Activated naive CD8-positive, alpha-beta T cell treated with anti-CD3 and anti-CD28 coated beads for 36 hours (primary cell): ENCODE results near the gene MAPRE3. TPM values are rescaled to one million over a fixed set of nuclear protein-coding genes. Genes with fewer than 3 reads are reported as not detected.

Experiments
- DNase-seq: peaks from one replicate; pipeline ENCODE4 v3.0.0; 2021
- H3K27ac Mint-ChIP-seq: one replicate; pipeline ENCODE4 v1.8.0; 2022; ENCODE audit warnings: mild to moderate bottlenecking, moderate library complexity, mixed read lengths
- H3K27me3 Mint-ChIP-seq: one replicate; pipeline ENCODE4 v1.8.0; 2022; ENCODE audit warnings: mild to moderate bottlenecking, mixed read lengths
- H3K36me3 Mint-ChIP-seq: one replicate; pipeline ENCODE4 v1.8.0; 2021; ENCODE audit warnings: mild to moderate bottlenecking, mixed read lengths
- H3K4me1 Mint-ChIP-seq: one replicate; pipeline ENCODE4 v1.8.0; 2021; ENCODE audit warnings: mixed read lengths
- H3K4me3 Mint-ChIP-seq: one replicate; pipeline ENCODE4 v1.8.0; 2022; ENCODE audit warnings: mild to moderate bottlenecking, moderate library complexity, mixed read lengths
- H3K9me3 Mint-ChIP-seq: one replicate; pipeline ENCODE4 v1.8.0; 2022; ENCODE audit warnings: mixed read lengths
- total RNA-seq, 2 experiments: library from RNA; stranded (reverse); gene quantifications; one replicate each; pipeline ENCODE4 v1.2.3, GENCODE V29; 2021

The MAPRE3 gene
- total RNA-seq, 2 experiments from 2014 or later = 2.0 to 2.3 TPM

- Mint-ChIP-seq H3K4me3 (no peak overlapping the region), H3K9me3 (no peaks in the 10 kb centered on the region), H3K36me3 (no peaks in the 10 kb centered on the region), H3K4me1 (peaks cover 1% of the 10 kb centered on the region), H3K27ac (no peak overlapping the region), H3K27me3 (no peaks in the 10 kb centered on the region)
- DNase-seq = no peak
Observed at GRCh38 chr2:26986576-26986975, 16.1 kb downstream of the MAPRE3 start.

GRCh38 chr2:26988058-26988860, 17.8 kb downstream of the MAPRE3 start:
- Mint-ChIP-seq H3K27me3 (no peaks in the 10 kb centered on the region), H3K4me1 (no peaks in the 10 kb centered on the region)

GRCh38 chr2:26989156-26989555, 18.7 kb downstream of the MAPRE3 start:
- Mint-ChIP-seq H3K9me3 (no peaks in the 10 kb centered on the region), H3K36me3 (no peaks in the 10 kb centered on the region), H3K4me3 (no peak overlapping the region), H3K4me1 (no peaks in the 10 kb centered on the region), H3K27ac (no peak overlapping the region), H3K27me3 (no peaks in the 10 kb centered on the region)
- no peak for DNase-seq

More at GRCh38 chr2:26988058-26988860, 17.8 kb downstream of the MAPRE3 start:
- H3K4me3 Mint-ChIP-seq = no peak overlapping the region
- no peak overlapping the region for H3K27ac Mint-ChIP-seq
- no peak for DNase-seq
- H3K36me3 Mint-ChIP-seq = no peaks in the 10 kb centered on the region
- no peaks in the 10 kb centered on the region for H3K9me3 Mint-ChIP-seq

- H3K27ac Mint-ChIP-seq = no peak overlapping the region
- no peaks in the 10 kb centered on the region for H3K36me3 Mint-ChIP-seq
Observed at GRCh38 chr2:26991717-26992116, 21.3 kb downstream of the MAPRE3 start.

GRCh38 chr2:26993768-26994167, 23.3 kb downstream of the MAPRE3 start:
- Mint-ChIP-seq H3K4me3 (no peak overlapping the region), H3K27ac (no peak overlapping the region), H3K9me3 (no peaks in the 10 kb centered on the region), H3K4me1 (no peaks in the 10 kb centered on the region), H3K27me3 (no peaks in the 10 kb centered on the region), H3K36me3 (no peaks in the 10 kb centered on the region)
- no peak for DNase-seq

More at GRCh38 chr2:26991717-26992116, 21.3 kb downstream of the MAPRE3 start:
- DNase-seq = no peak
- H3K9me3 Mint-ChIP-seq = no peaks in the 10 kb centered on the region
- H3K4me1 Mint-ChIP-seq = no peaks in the 10 kb centered on the region
- no peak overlapping the region for H3K4me3 Mint-ChIP-seq
- no peaks in the 10 kb centered on the region for H3K27me3 Mint-ChIP-seq

- H3K27me3 Mint-ChIP-seq = no peaks in the 10 kb centered on the region
- DNase-seq = no peak
- no peak overlapping the region for H3K27ac Mint-ChIP-seq
- H3K36me3 Mint-ChIP-seq = no peaks in the 10 kb centered on the region
- H3K4me1 Mint-ChIP-seq = no peaks in the 10 kb centered on the region
- H3K9me3 Mint-ChIP-seq = no peaks in the 10 kb centered on the region
- no peak overlapping the region for H3K4me3 Mint-ChIP-seq
Observed at GRCh38 chr2:26994983-26995382, 24.5 kb downstream of the MAPRE3 start.

- no peaks in the 10 kb centered on the region for H3K4me1 Mint-ChIP-seq
- H3K27ac Mint-ChIP-seq = no peak overlapping the region
- no peaks in the 10 kb centered on the region for H3K36me3 Mint-ChIP-seq
- no peak overlapping the region for H3K4me3 Mint-ChIP-seq
- H3K9me3 Mint-ChIP-seq = no peaks in the 10 kb centered on the region
- no peak for DNase-seq
- H3K27me3 Mint-ChIP-seq = no peaks in the 10 kb centered on the region
Observed at GRCh38 chr2:26997394-26997793, 27.0 kb downstream of the MAPRE3 start.

GRCh38 chr2:26998323-26998722, 27.9 kb downstream of the MAPRE3 start:
- Mint-ChIP-seq H3K4me1 (no peaks in the 10 kb centered on the region), H3K4me3 (no peak overlapping the region), H3K27ac (no peak overlapping the region), H3K27me3 (no peaks in the 10 kb centered on the region), H3K36me3 (no peaks in the 10 kb centered on the region), H3K9me3 (no peaks in the 10 kb centered on the region)
- DNase-seq = no peak

- Mint-ChIP-seq H3K36me3 (no peaks in the 10 kb centered on the region), H3K4me3 (no peak overlapping the region), H3K27me3 (no peaks in the 10 kb centered on the region), H3K4me1 (no peaks in the 10 kb centered on the region), H3K27ac (no peak overlapping the region), H3K9me3 (no peaks in the 10 kb centered on the region)
- DNase-seq = no peak
Observed at GRCh38 chr2:27000228-27000627, 29.8 kb downstream of the MAPRE3 start.

GRCh38 chr2:27000995-27001394, 30.6 kb downstream of the MAPRE3 start:
- H3K27ac Mint-ChIP-seq = no peak overlapping the region
- no peaks in the 10 kb centered on the region for H3K27me3 Mint-ChIP-seq
- no peaks in the 10 kb centered on the region for H3K4me1 Mint-ChIP-seq
- no peaks in the 10 kb centered on the region for H3K36me3 Mint-ChIP-seq
- H3K4me3 Mint-ChIP-seq = no peak overlapping the region
- no peaks in the 10 kb centered on the region for H3K9me3 Mint-ChIP-seq
- no peak for DNase-seq

GRCh38 chr2:27001950-27002349, 31.5 kb downstream of the MAPRE3 start:
- Mint-ChIP-seq H3K4me1 (no peaks in the 10 kb centered on the region), H3K27ac (no peak overlapping the region), H3K9me3 (no peaks in the 10 kb centered on the region), H3K36me3 (no peaks in the 10 kb centered on the region), H3K27me3 (no peaks in the 10 kb centered on the region), H3K4me3 (no peak overlapping the region)
- no peak for DNase-seq

GRCh38 chr2:27003007-27003406, 32.6 kb downstream of the MAPRE3 start:
- no peaks in the 10 kb centered on the region for H3K9me3 Mint-ChIP-seq
- DNase-seq = no peak
- no peaks in the 10 kb centered on the region for H3K27me3 Mint-ChIP-seq
- no peak overlapping the region for H3K4me3 Mint-ChIP-seq
- H3K4me1 Mint-ChIP-seq = peaks cover 2% of the 10 kb centered on the region
- H3K27ac Mint-ChIP-seq = no peak overlapping the region
- no peaks in the 10 kb centered on the region for H3K36me3 Mint-ChIP-seq

GRCh38 chr2:27003857-27004256, 33.4 kb downstream of the MAPRE3 start:
- Mint-ChIP-seq H3K4me3 (no peak overlapping the region), H3K27me3 (peaks cover 2% of the 10 kb centered on the region), H3K27ac (no peak overlapping the region), H3K4me1 (peaks cover 2% of the 10 kb centered on the region), H3K9me3 (no peaks in the 10 kb centered on the region), H3K36me3 (no peaks in the 10 kb centered on the region)
- DNase-seq = no peak

- H3K9me3 Mint-ChIP-seq = no peaks in the 10 kb centered on the region
Observed at GRCh38 chr2:27006602-27007415, 36.4 kb downstream of the MAPRE3 start.

GRCh38 chr2:27007416-27008374, 37.3 kb downstream of the MAPRE3 start:
- H3K27me3 Mint-ChIP-seq = peaks cover 4% of the 10 kb centered on the region
- no peak overlapping the region for H3K4me3 Mint-ChIP-seq
- no peak for DNase-seq
- H3K4me1 Mint-ChIP-seq = peaks cover 2% of the 10 kb centered on the region
- H3K27ac Mint-ChIP-seq = no peak overlapping the region
- no peaks in the 10 kb centered on the region for H3K36me3 Mint-ChIP-seq
- H3K9me3 Mint-ChIP-seq = no peaks in the 10 kb centered on the region

More at GRCh38 chr2:27006602-27007415, 36.4 kb downstream of the MAPRE3 start:
- no peak overlapping the region for H3K27ac Mint-ChIP-seq
- no peak for DNase-seq
- peaks cover 4% of the 10 kb centered on the region for H3K27me3 Mint-ChIP-seq
- no peaks in the 10 kb centered on the region for H3K36me3 Mint-ChIP-seq
- no peak overlapping the region for H3K4me3 Mint-ChIP-seq
- peaks cover 2% of the 10 kb centered on the region for H3K4me1 Mint-ChIP-seq
